ENCODE measurements around the gene PPP4R3C.
"Not testable (repeated sequence)": the region's sequence is repeated elsewhere in the genome, so short reads cannot be mapped to it uniquely, and the experiment has no call there.

PPP4R3C gene

GRCh38 chrX:27444093-27444908, 18.8 kb downstream of the PPP4R3C start:
- no peak overlapping the region for H3K27ac ChIP-seq
- TF ChIP-seq CTCF (conservative IDR thresholded peaks at IDR 0.05) (no peak), ZFX (IDR thresholded peaks at IDR 0.05) (no peak)

GRCh38 chrX:27442392-27442791, 20.7 kb downstream of the PPP4R3C start:
- peak; percentile 17 for TF ChIP-seq CTCF (conservative IDR thresholded peaks at IDR 0.05)
- not testable (repeated sequence) for H3K27ac ChIP-seq

- no peak overlapping the region for H3K27ac ChIP-seq
- TF ChIP-seq ZFX (IDR thresholded peaks at IDR 0.05) (no peak), CTCF (conservative IDR thresholded peaks at IDR 0.05) (no peak)
These were observed 23.4 kb downstream of the PPP4R3C start for GRCh38 chrX:27439771-27440170.

DNA sequence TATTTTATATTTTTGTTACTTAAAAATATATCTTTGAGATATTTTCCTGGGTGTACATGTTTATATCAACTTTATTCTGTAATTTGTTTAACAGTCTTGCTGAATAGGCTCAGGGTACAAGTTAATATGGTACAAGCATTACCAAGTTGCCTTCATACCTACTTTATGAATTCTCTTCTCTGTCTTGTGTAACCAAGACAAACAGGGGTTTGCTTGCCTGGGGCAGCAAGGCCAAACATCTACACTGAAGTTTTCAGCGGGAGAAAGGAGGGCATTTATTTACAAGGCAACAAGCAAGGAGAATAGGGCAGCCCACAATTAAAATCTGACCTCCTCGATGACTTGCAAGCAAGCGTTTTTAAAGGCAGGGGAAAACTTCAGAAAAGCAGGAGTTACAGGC, 24.2 kb downstream of the PPP4R3C start:
- TF ChIP-seq ZFX (IDR thresholded peaks at IDR 0.05): no peak
- no peak for TF ChIP-seq CTCF (conservative IDR thresholded peaks at IDR 0.05)
- no peak overlapping the region for H3K27ac ChIP-seq

DNA sequence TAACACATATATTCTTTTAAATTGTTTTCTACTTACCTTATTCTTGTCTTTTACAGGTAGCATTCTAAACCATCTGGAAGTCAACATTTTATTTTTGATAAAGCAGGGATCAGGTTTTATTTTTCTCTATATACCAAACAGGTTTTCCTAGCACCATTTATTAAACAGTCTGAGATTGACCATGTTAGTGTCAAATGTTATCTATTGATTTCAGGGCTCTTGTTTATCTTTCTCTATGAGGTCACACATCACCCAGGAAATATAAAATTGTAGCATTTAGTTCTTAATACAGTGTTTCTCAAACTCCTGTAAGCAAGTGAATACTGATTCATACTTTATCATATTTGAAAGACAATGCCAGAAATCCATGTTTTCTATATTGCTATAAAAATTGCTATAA, 28.1 kb downstream of the PPP4R3C start:
- no peak overlapping the region for H3K27ac ChIP-seq
- TF ChIP-seq CTCF (conservative IDR thresholded peaks at IDR 0.05) (no peak), ZFX (IDR thresholded peaks at IDR 0.05) (no peak)
